Esophagus squamous epithelium (tissue), 4 donors: ENCODE measurements around the gene CUTA.

Experiments
- POLR2A ChIP-seq, 4 donors: fragments of 450-650 bp; IDR thresholded peaks; one replicate each; pipeline ENCODE4 v1.6.1; 2017; ENCODE audit warnings: antibody characterized with exemption in 4 of 4, mild to moderate bottlenecking in 4 of 4, moderate library complexity in 3 of 4
- TF ChIP-seq, protein P1 (sequence below), 6 experiments: fragments of 450-650 bp in 4 of 6; fragments of 200-600 bp in 2 of 6; sonication (generic) in 2 of 6; IDR thresholded peaks; one replicate each; pipeline ENCODE4 v1.5.1; 2016 to 2019; ENCODE audit warnings: antibody characterized with exemption in 6 of 6, mild to moderate bottlenecking in 4 of 6, moderate library complexity in 4 of 6

DNA sequence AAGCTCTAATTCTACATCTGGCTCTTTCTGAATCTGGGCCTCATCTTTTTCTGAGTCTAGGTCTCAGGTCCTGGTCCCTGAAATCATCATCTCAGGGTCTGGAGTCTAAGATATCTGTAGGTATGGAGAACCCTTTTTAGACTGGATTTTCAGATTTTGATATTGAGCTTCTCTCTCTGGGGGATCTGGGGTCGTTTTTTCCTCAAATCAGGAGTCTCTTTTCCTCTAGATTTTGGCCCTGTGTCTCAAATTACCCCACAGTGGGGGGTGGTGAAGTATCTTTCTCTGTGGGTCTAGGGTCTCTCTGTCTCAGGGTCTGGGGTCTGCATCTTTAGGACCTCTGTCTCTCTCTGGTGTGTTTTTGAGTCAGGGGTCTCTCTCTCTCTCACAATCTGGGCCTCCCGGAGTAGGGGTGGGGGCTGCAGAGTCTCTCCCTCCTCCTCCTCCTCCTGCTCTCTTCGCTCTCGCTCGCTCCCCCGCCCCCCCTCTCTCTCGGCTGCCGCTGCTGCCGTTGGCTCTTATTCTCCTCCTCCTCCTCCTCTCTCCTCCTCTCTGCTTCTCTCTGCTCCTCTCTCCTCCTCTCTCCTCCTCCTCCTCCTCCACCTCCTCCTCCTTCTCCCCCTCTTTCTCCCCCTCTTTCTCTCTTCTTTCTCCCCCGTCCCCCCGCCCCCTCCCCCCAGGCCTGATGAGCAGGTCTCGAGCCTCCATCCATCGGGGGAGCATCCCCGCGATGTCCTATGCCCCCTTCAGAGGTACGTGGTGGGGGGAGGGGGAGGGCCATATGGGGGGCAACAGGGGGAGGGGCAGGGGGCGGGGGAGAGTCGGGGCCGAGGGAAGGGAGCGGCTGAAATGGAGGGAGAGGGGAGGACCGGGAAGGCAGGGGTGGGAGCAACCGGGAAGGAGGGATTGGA lies 1.9 kb upstream of the CUTA start, which contains the start of gene SYNGAP1:
- peak in 1 of 4 donors; percentile 28 for TF ChIP-seq POLR2A (IDR thresholded peaks at IDR 0.05)
- TF ChIP-seq, protein P1, sequence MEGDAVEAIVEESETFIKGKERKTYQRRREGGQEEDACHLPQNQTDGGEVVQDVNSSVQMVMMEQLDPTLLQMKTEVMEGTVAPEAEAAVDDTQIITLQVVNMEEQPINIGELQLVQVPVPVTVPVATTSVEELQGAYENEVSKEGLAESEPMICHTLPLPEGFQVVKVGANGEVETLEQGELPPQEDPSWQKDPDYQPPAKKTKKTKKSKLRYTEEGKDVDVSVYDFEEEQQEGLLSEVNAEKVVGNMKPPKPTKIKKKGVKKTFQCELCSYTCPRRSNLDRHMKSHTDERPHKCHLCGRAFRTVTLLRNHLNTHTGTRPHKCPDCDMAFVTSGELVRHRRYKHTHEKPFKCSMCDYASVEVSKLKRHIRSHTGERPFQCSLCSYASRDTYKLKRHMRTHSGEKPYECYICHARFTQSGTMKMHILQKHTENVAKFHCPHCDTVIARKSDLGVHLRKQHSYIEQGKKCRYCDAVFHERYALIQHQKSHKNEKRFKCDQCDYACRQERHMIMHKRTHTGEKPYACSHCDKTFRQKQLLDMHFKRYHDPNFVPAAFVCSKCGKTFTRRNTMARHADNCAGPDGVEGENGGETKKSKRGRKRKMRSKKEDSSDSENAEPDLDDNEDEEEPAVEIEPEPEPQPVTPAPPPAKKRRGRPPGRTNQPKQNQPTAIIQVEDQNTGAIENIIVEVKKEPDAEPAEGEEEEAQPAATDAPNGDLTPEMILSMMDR (IDR thresholded peaks at IDR 0.05) = no peak
